Measurements from ENCODE around the gene EPHA5.
"Not testable (repeated sequence)": the region's sequence is repeated elsewhere in the genome, so short reads cannot be mapped to it uniquely, and the experiment has no call there.

Gene EPHA5

DNA sequence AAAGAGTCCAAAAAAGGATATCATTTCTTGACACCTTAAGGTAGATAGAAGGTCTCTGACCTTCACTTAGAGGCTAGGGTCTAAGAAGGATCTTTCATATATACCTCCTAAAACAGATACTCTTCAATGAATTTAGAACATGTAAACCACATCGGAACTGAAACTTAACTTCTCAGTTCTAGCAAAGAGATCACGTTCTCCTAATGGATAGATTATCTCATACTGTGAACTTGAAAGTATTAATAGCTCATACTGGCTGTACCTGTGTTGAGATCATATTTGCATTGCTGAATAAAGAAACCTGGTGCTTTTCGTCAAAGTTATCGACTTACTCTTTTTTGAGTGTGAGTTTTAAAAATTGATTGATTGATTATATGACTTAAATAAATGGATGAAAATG is 353.8 kb downstream of the EPHA5 start:
- ATAC-seq (ENCODE audit: insufficient read depth, low read depth) (no peak), DNase-seq (no peak)
- H3K9me3 ChIP-seq (ENCODE audit: insufficient read depth, low read length, severe bottlenecking), result no peaks in the 10 kb centered on the region
- H3K27ac ChIP-seq (ENCODE audit: low read length), result no peak overlapping the region
- no peaks in the 10 kb centered on the region for H3K36me3 ChIP-seq (ENCODE audit: insufficient read depth, low read length)
- H3K79me2 ChIP-seq (ENCODE audit: insufficient read depth, low read length), result no peaks in the 10 kb centered on the region
- no peaks in the 10 kb centered on the region for H3K27me3 ChIP-seq (ENCODE audit: insufficient read depth, low read length, poor library complexity)
- H3K4me3 ChIP-seq (ENCODE audit: low read depth in 1 of 2, low read length in 2 of 2), result no peak overlapping the region
- H3K4me1 ChIP-seq (ENCODE audit: insufficient read depth, low read length), result no peaks in the 10 kb centered on the region
- no peaks in the 10 kb centered on the region for H4K20me1 ChIP-seq (ENCODE audit: insufficient read depth, low read length)
- no peak overlapping the region for H3K4me2 ChIP-seq (ENCODE audit: insufficient read depth, low read length)
- no peak for TF ChIP-seq EZH2 (IDR thresholded peaks at IDR 0.05; ENCODE audit: borderline replicate concordance, low read depth, low read length, severe bottlenecking)
- no peak for TF ChIP-seq CTCF (IDR thresholded peaks at IDR 0.05; ENCODE audit: borderline replicate concordance, extremely low read depth, low read length, poor library complexity, severe bottlenecking)
- no peak overlapping the region for H3K9ac ChIP-seq (ENCODE audit: low read depth, low read length)
- no peak overlapping the region for H2AFZ ChIP-seq (ENCODE audit: low read depth, low read length)

GRCh38 chr4:65311120-65311519 is 359.2 kb downstream of the EPHA5 start:
- Histone ChIP-seq H3K79me2 (ENCODE audit: insufficient read depth, low read length) (no peaks in the 10 kb centered on the region), H3K27ac (ENCODE audit: low read length) (no peak overlapping the region), H3K27me3 (ENCODE audit: insufficient read depth, low read length, poor library complexity) (no peaks in the 10 kb centered on the region), H3K4me3 (ENCODE audit: low read depth in 1 of 2, low read length in 2 of 2) (no peak overlapping the region), H3K9me3 (ENCODE audit: insufficient read depth, low read length, severe bottlenecking) (no peaks in the 10 kb centered on the region), H2AFZ (ENCODE audit: low read depth, low read length) (no peak overlapping the region), H4K20me1 (ENCODE audit: insufficient read depth, low read length) (no peaks in the 10 kb centered on the region), H3K4me2 (ENCODE audit: insufficient read depth, low read length) (no peak overlapping the region), H3K36me3 (ENCODE audit: insufficient read depth, low read length) (no peaks in the 10 kb centered on the region), H3K4me1 (ENCODE audit: insufficient read depth, low read length) (no peaks in the 10 kb centered on the region), H3K9ac (ENCODE audit: low read depth, low read length) (no peak overlapping the region)
- TF ChIP-seq EZH2 (IDR thresholded peaks at IDR 0.05; ENCODE audit: borderline replicate concordance, low read depth, low read length, severe bottlenecking), result no peak
- TF ChIP-seq CTCF (IDR thresholded peaks at IDR 0.05; ENCODE audit: borderline replicate concordance, extremely low read depth, low read length, poor library complexity, severe bottlenecking), result no peak
- no peak for DNase-seq
- ATAC-seq (ENCODE audit: insufficient read depth, low read depth), result no peak

GRCh38 chr4:65310586-65310985 is 359.7 kb downstream of the EPHA5 start:
- no peak overlapping the region for H2AFZ ChIP-seq (ENCODE audit: low read depth, low read length)
- ATAC-seq (ENCODE audit: insufficient read depth, low read depth) (no peak), DNase-seq (no peak)
- no peaks in the 10 kb centered on the region for H3K27me3 ChIP-seq (ENCODE audit: insufficient read depth, low read length, poor library complexity)
- H3K36me3 ChIP-seq (ENCODE audit: insufficient read depth, low read length), result no peaks in the 10 kb centered on the region
- no peak overlapping the region for H3K9ac ChIP-seq (ENCODE audit: low read depth, low read length)
- no peak overlapping the region for H3K27ac ChIP-seq (ENCODE audit: low read length)
- H3K79me2 ChIP-seq (ENCODE audit: insufficient read depth, low read length), result no peaks in the 10 kb centered on the region
- no peaks in the 10 kb centered on the region for H4K20me1 ChIP-seq (ENCODE audit: insufficient read depth, low read length)
- H3K4me3 ChIP-seq (ENCODE audit: low read depth in 1 of 2, low read length in 2 of 2), result no peak overlapping the region
- TF ChIP-seq CTCF (IDR thresholded peaks at IDR 0.05; ENCODE audit: borderline replicate concordance, extremely low read depth, low read length, poor library complexity, severe bottlenecking) (no peak), EZH2 (IDR thresholded peaks at IDR 0.05; ENCODE audit: borderline replicate concordance, low read depth, low read length, severe bottlenecking) (no peak)
- H3K9me3 ChIP-seq (ENCODE audit: insufficient read depth, low read length, severe bottlenecking), result no peaks in the 10 kb centered on the region
- H3K4me1 ChIP-seq (ENCODE audit: insufficient read depth, low read length), result no peaks in the 10 kb centered on the region
- no peak overlapping the region for H3K4me2 ChIP-seq (ENCODE audit: insufficient read depth, low read length)

GRCh38 chr4:65308626-65309025 is 361.7 kb downstream of the EPHA5 start:
- not testable (repeated sequence) for H3K4me2 ChIP-seq (ENCODE audit: insufficient read depth, low read length); H3K9me3 ChIP-seq (ENCODE audit: insufficient read depth, low read length, severe bottlenecking); H3K36me3 ChIP-seq (ENCODE audit: insufficient read depth, low read length); H3K9ac ChIP-seq (ENCODE audit: low read depth, low read length); H3K4me1 ChIP-seq (ENCODE audit: insufficient read depth, low read length); H3K79me2 ChIP-seq (ENCODE audit: insufficient read depth, low read length); H3K27me3 ChIP-seq (ENCODE audit: insufficient read depth, low read length, poor library complexity); ATAC-seq (ENCODE audit: insufficient read depth, low read depth); H2AFZ ChIP-seq (ENCODE audit: low read depth, low read length); DNase-seq; H3K4me3 ChIP-seq (ENCODE audit: low read depth in 1 of 2, low read length in 2 of 2); H3K27ac ChIP-seq (ENCODE audit: low read length); H4K20me1 ChIP-seq (ENCODE audit: insufficient read depth, low read length)

Data from DND-41 (cell line).